Measurements from ENCODE around the gene HAPSTR1. TPM values are rescaled to one million over a fixed set of nuclear protein-coding genes. Genes with fewer than 3 reads are reported as not detected.
A peak's percentile ranks its signal among the peaks of the same experiment; 100 is the strongest.

HAPSTR1 gene
- total and polyA plus RNA-seq, 2 of the 13 experiments (the other 11 are each of a cell fraction or from before 2014, with no cell fraction given): 25.2 to 83.2 TPM

- TF ChIP-seq, protein P1, sequence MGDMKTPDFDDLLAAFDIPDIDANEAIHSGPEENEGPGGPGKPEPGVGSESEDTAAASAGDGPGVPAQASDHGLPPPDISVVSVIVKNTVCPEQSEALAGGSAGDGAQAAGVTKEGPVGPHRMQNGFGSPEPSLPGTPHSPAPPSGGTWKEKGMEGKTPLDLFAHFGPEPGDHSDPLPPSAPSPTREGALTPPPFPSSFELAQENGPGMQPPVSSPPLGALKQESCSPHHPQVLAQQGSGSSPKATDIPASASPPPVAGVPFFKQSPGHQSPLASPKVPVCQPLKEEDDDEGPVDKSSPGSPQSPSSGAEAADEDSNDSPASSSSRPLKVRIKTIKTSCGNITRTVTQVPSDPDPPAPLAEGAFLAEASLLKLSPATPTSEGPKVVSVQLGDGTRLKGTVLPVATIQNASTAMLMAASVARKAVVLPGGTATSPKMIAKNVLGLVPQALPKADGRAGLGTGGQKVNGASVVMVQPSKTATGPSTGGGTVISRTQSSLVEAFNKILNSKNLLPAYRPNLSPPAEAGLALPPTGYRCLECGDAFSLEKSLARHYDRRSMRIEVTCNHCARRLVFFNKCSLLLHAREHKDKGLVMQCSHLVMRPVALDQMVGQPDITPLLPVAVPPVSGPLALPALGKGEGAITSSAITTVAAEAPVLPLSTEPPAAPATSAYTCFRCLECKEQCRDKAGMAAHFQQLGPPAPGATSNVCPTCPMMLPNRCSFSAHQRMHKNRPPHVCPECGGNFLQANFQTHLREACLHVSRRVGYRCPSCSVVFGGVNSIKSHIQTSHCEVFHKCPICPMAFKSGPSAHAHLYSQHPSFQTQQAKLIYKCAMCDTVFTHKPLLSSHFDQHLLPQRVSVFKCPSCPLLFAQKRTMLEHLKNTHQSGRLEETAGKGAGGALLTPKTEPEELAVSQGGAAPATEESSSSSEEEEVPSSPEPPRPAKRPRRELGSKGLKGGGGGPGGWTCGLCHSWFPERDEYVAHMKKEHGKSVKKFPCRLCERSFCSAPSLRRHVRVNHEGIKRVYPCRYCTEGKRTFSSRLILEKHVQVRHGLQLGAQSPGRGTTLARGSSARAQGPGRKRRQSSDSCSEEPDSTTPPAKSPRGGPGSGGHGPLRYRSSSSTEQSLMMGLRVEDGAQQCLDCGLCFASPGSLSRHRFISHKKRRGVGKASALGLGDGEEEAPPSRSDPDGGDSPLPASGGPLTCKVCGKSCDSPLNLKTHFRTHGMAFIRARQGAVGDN (CRISPR knock-in tag; IDR thresholded peaks at IDR 0.05): peak; percentile 60
- TF ChIP-seq ZBTB34 (CRISPR knock-in tag; IDR thresholded peaks at IDR 0.05) (no peak), ZNF275 (CRISPR knock-in tag; IDR thresholded peaks at IDR 0.05; ENCODE audit: borderline replicate concordance) (no peak), ZNF101 (CRISPR knock-in tag; IDR thresholded peaks at IDR 0.05; ENCODE audit: borderline replicate concordance, low read depth) (no peak), ZNF225 (CRISPR knock-in tag; IDR thresholded peaks at IDR 0.05) (peak; percentile 70; the same call in 1 of the 2 replicates), ZMYM2 (CRISPR knock-in tag; IDR thresholded peaks at IDR 0.05) (no peak), ZC3H13 (CRISPR knock-in tag; IDR thresholded peaks at IDR 0.05) (peak; percentile 43; the same call in 1 of the 2 replicates), REL (CRISPR knock-in tag; conservative IDR thresholded peaks at IDR 0.05) (no peak), WIZ (CRISPR knock-in tag; IDR thresholded peaks at IDR 0.05) (0 out of 2 replicates have a peak, but pooled peaks have one; percentile 32), ZBTB33 (CRISPR knock-in tag; IDR thresholded peaks at IDR 0.05) (peak; percentile 57; the same call in 1 of the 2 replicates), ZNF382 (CRISPR knock-in tag; IDR thresholded peaks at IDR 0.05; ENCODE audit: borderline replicate concordance) (no peak), ZNF260 (CRISPR knock-in tag; IDR thresholded peaks at IDR 0.05; ENCODE audit: borderline replicate concordance, low read depth) (0 out of 2 replicates have a peak, but pooled peaks have one; percentile 20), TBX2 (CRISPR knock-in tag; IDR thresholded peaks at IDR 0.05; ENCODE audit: borderline replicate concordance) (peak; percentile 33; the same call in 1 of the 2 replicates), MAFF (IDR thresholded peaks at IDR 0.05; ENCODE audit: low read depth, low read length) (no peak), KDM4B (CRISPR knock-in tag; IDR thresholded peaks at IDR 0.05) (0 out of 2 replicates have a peak, but pooled peaks have one; percentile 54), ZNF746 (CRISPR knock-in tag; IDR thresholded peaks at IDR 0.05) (0 out of 2 replicates have a peak, but pooled peaks have one; percentile 18), RAD21 (CRISPR knock-in tag; IDR thresholded peaks at IDR 0.05) (peak; percentile 86)
- TF ChIP-seq, protein P2, sequence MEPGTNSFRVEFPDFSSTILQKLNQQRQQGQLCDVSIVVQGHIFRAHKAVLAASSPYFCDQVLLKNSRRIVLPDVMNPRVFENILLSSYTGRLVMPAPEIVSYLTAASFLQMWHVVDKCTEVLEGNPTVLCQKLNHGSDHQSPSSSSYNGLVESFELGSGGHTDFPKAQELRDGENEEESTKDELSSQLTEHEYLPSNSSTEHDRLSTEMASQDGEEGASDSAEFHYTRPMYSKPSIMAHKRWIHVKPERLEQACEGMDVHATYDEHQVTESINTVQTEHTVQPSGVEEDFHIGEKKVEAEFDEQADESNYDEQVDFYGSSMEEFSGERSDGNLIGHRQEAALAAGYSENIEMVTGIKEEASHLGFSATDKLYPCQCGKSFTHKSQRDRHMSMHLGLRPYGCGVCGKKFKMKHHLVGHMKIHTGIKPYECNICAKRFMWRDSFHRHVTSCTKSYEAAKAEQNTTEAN (CRISPR knock-in tag; conservative IDR thresholded peaks at IDR 0.05): no peak
Measured at GRCh38 chr16:9138731-9139501, 47.5 kb downstream of the HAPSTR1 start (continued).
